Activated CD4-positive, alpha-beta T cell treated with anti-CD3 and anti-CD28 coated beads, Interleukin-2, amount 10 ng/mL, durations not matched to agents 24 days and 14 days (primary cell): ENCODE measurements around the gene ROS1. TPM values are rescaled to one million over a fixed set of nuclear protein-coding genes. Genes with fewer than 3 reads are reported as not detected.
"Not testable (repeated sequence)": the region's sequence is repeated elsewhere in the genome, so short reads cannot be mapped to it uniquely, and the experiment has no call there.

Experiments used
- DNase-seq: peaks from one replicate; pipeline ENCODE4 v3.0.0; 2022
- H3K27ac Mint-ChIP-seq: one replicate; pipeline ENCODE4 v1.8.0; 2022; ENCODE audit warnings: mild to moderate bottlenecking, mixed read lengths
- H3K27me3 Mint-ChIP-seq: one replicate; pipeline ENCODE4 v1.8.0; 2022; ENCODE audit warnings: mixed read lengths
- H3K36me3 Mint-ChIP-seq: one replicate; pipeline ENCODE4 v1.8.0; 2022; ENCODE audit warnings: low read depth, mild to moderate bottlenecking, mixed read lengths
- H3K4me1 Mint-ChIP-seq: one replicate; pipeline ENCODE4 v1.8.0; 2021; ENCODE audit warnings: mixed read lengths
- H3K4me3 Mint-ChIP-seq: one replicate; pipeline ENCODE4 v1.8.0; 2022; ENCODE audit warnings: mild to moderate bottlenecking, moderate library complexity, mixed read lengths
- H3K9me3 Mint-ChIP-seq: one replicate; pipeline ENCODE4 v1.8.0; 2021; ENCODE audit warnings: mixed read lengths
- intact Hi-C: fragments of 100-400 bp; cut with micrococcal nuclease; formaldehyde crosslinking; loops from one replicate; pipeline ENCODE4 v1.15.1; 2023
- total RNA-seq: library from RNA; stranded (reverse); gene quantifications from 2 replicates; pipeline ENCODE4 v1.2.3, GENCODE V29; 2022

Gene ROS1
- total RNA-seq, 1 donor from 2014 or later = not detected

DNA sequence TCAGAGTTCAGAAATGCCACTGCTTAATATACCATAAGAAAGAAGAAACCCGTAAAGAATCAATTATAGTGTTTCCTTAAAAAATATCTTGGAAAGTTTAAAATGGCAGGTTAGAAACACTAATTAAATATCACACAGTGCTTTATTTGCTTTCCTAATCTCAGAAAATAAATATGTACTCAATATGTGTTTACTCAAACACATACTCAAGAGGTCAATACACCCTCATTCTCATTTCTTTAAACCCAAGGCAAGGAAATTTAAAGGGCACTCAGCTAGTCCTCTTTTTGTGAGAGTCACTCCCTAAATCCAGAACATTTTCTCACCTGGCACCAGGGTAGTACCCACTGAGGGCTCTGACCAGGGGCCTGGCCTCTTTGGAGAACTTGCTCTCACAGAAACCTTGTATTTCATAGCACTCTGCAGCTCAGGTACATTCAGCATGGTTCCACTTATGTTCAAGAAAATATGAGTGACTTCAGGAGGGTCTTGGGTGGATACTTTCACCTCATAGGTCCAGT is 38.2 kb downstream of the ROS1 start:
- Mint-ChIP-seq H3K9me3 (no peaks in the 10 kb centered on the region), H3K4me1 (no peaks in the 10 kb centered on the region), H3K27me3 (peaks cover 7% of the 10 kb centered on the region), H3K4me3 (no peak overlapping the region), H3K36me3 (no peaks in the 10 kb centered on the region), H3K27ac (no peak overlapping the region)
- intact Hi-C loops = no loop called here
- no peak for DNase-seq

DNA sequence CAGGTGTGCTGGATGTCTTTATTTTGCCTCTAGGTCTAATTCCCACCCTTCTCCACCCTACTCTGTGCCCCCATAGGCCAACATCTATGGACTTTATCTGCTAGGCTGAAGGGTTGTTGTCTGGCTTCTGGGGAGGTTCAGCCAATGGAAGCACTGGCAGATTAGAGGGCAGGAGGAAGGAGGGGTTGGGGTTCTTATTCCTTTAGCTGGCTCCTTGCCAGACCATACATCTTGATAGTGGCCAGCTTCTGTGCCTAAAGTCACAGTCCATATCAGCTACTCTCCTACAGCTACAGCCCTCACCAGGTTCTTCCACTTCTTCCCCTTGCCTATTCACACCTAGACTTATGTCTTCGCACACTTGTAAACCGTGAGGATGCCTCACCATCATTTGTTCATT is 41.1 kb downstream of the ROS1 start:
- peaks cover 5% of the 10 kb centered on the region for H3K27me3 Mint-ChIP-seq
- no peak overlapping the region for H3K4me3 Mint-ChIP-seq
- intact Hi-C loops = no loop called here
- no peaks in the 10 kb centered on the region for H3K36me3 Mint-ChIP-seq
- H3K4me1 Mint-ChIP-seq = no peaks in the 10 kb centered on the region
- no peak for DNase-seq
- H3K27ac Mint-ChIP-seq = no peak overlapping the region
- no peaks in the 10 kb centered on the region for H3K9me3 Mint-ChIP-seq

DNA sequence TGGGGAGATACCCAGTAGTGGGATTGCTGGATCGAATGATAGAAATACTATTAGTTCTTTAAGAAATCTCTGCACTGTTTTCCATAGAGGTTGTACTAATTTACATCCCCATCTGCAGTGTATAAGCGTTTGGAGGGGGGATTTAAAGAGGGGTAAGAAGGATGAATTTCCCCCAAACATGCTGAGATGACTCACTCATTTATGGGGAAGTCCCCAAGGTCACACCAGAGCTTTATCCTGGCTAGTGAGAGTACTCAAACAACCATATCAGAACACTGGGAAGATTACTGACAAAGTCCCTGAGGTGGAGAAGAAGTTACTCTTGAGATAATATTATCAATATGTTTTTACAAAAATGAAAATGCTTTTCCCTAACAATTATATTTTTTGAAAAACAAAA is 44.0 kb downstream of the ROS1 start:
- Mint-ChIP-seq H3K36me3 (no peaks in the 10 kb centered on the region), H3K4me1 (no peaks in the 10 kb centered on the region), H3K9me3 (no peaks in the 10 kb centered on the region), H3K4me3 (no peak overlapping the region), H3K27ac (no peak overlapping the region), H3K27me3 (peaks cover 5% of the 10 kb centered on the region)
- no peak for DNase-seq
- intact Hi-C loops = no loop called here

DNA sequence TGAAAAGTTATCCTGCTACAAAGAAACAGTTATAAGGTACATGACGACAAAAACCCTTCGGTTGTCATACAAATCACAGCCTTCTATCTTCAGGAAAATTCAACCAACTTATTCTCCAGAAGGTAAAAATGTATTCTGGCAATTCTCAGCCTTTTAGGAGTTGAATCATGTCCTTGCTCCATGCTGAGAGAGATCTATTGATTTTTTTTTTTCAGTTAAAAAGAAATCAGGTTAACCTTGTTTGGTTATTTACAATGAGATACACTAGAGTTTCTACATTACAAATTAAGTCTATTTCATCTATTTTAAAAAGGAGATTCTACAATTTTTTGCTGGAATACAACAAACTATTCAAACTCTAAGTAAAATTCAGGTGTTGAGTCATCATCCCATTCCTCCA is 45.4 kb downstream of the ROS1 start:
- no peaks in the 10 kb centered on the region for H3K4me1 Mint-ChIP-seq
- intact Hi-C loops = no loop called here
- H3K27me3 Mint-ChIP-seq = peaks cover 7% of the 10 kb centered on the region
- DNase-seq = no peak
- H3K9me3 Mint-ChIP-seq = no peaks in the 10 kb centered on the region
- no peak overlapping the region for H3K27ac Mint-ChIP-seq
- no peak overlapping the region for H3K4me3 Mint-ChIP-seq
- no peaks in the 10 kb centered on the region for H3K36me3 Mint-ChIP-seq

DNA sequence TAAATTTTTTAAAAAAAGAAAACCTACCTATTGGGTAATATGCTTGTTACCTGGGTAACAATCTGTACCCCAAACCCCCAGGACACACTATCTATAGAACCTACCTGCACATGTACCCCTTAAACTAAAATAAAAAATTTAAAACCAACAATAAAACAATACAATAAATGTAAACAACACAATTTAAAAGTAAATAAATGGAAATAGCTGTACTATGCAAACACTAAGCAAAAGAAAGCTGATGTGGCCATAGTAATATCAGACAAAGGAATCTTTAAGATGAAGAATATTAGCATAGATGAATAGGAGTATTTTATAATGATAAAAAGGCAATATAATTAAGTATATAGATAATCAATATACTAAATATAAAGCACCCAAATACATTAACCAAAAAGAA is 50.3 kb downstream of the ROS1 start:
- intact Hi-C loops = no loop called here
- Mint-ChIP-seq H3K27me3 (peaks cover 3% of the 10 kb centered on the region), H3K4me3 (no peak overlapping the region)

DNA sequence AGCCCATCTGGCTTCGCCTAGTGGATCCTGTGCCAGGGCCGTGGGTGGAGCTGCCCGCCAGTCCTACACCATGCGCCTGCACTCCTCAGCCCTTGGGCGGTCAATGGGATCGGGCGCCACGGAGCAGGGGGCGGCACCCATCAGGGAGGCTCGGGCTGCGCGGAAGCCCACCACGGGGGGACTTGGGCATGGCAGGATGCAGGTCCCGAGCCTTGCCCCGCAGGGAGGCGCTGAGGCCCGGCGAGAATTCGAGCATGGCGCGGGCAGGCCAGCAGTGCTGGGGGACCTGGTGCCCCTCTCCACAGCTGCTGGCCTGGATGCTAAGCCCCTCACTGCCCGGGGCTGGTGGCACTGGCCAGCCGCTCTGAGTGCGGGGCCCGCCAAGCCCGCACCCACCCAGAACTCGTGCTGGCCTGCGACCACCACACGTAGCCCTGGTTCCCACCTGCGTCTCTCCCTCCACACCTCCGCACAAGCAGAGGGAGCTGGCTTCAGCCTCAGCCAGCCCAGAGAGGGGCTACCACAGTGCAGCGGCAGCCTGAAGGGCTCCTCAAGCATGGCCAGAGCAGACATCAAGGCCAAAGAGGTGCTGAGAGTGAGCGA is 52.4 kb downstream of the ROS1 start:
- H3K27ac Mint-ChIP-seq = no peak overlapping the region
- no peak for DNase-seq
- peaks cover 8% of the 10 kb centered on the region for H3K9me3 Mint-ChIP-seq
- no peaks in the 10 kb centered on the region for H3K4me1 Mint-ChIP-seq
- peaks cover 3% of the 10 kb centered on the region for H3K27me3 Mint-ChIP-seq
- H3K4me3 Mint-ChIP-seq = no peak overlapping the region
- no peaks in the 10 kb centered on the region for H3K36me3 Mint-ChIP-seq
- intact Hi-C loops = no loop called here

More for the DNA sequence above, 50.3 kb downstream of the ROS1 start:
- Mint-ChIP-seq H3K4me1 (no peaks in the 10 kb centered on the region), H3K9me3 (peaks cover 8% of the 10 kb centered on the region), H3K27ac (no peak overlapping the region), H3K36me3 (no peaks in the 10 kb centered on the region)
- no peak for DNase-seq

DNA sequence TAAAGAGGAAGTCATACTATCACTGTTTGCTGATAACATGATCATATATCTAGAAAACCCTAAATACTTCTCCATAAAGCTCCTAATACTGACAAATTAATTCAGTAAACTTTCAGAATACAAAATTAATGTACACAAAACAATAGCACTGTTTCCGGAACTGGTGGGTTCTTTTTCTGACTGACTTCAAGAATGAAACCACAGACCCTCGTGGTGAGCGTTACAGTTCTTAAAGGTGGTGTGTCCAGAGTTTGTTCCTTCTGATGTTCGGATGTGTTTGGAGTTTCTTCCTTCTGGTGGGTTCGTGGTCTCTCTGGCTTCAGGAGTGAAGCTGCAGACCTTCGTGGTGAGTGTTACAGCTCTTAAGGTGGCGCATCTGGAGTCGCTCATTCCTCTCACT is 53.5 kb downstream of the ROS1 start:
- H3K27ac Mint-ChIP-seq, H3K36me3 Mint-ChIP-seq, H3K4me3 Mint-ChIP-seq, H3K4me1 Mint-ChIP-seq, H3K9me3 Mint-ChIP-seq, H3K27me3 Mint-ChIP-seq, DNase-seq, intact Hi-C loops: not testable (repeated sequence)

DNA sequence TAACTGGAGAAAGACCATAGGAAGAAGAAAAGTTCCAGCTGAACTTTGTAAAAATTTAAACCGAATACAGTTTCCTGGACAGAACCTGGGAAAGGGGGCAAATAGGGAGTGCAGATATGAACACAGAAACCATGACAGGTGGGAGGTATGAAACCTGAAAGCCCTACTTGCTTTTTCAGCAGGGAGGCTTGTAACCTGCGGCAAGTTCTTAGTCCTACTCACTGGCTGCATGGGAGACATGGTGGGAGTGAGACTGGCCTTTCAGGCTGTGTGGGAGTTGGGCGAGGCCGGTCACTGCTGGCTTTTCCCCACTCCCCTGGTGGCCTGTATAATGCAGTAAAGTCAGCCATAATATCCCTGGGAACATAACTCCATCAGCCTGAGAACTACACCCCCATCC is 54.2 kb downstream of the ROS1 start:
- Mint-ChIP-seq H3K27ac (no peak overlapping the region), H3K4me1 (no peaks in the 10 kb centered on the region), H3K27me3 (peaks cover 3% of the 10 kb centered on the region), H3K4me3 (no peak overlapping the region), H3K9me3 (peaks cover 8% of the 10 kb centered on the region), H3K36me3 (no peaks in the 10 kb centered on the region)
- intact Hi-C loops = no loop called here
- no peak for DNase-seq

DNA sequence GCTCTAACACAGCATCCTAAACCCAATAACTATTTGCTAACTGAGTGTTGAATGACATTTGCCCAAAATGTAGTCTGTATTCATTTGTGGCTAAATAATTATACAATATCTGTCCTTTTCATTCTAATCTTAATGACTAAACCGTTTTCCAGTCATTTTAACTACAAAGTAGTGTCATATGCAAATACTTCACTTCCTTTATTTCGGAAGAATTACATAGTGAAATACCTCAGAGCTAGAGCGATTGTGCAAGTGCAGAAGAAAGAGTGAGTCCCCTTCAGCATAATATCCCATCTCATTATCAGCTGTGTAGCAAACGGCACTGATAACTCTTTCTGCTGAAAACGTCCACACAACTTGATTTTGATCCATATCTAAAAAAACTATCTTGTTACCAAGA is 66.2 kb downstream of the ROS1 start:
- no peak overlapping the region for H3K4me3 Mint-ChIP-seq
- no peak overlapping the region for H3K27ac Mint-ChIP-seq
- H3K4me1 Mint-ChIP-seq = no peaks in the 10 kb centered on the region
- H3K9me3 Mint-ChIP-seq = no peaks in the 10 kb centered on the region
- no peaks in the 10 kb centered on the region for H3K36me3 Mint-ChIP-seq
- DNase-seq = no peak
- H3K27me3 Mint-ChIP-seq = peaks cover 1% of the 10 kb centered on the region
- intact Hi-C loops = no loop called here

DNA sequence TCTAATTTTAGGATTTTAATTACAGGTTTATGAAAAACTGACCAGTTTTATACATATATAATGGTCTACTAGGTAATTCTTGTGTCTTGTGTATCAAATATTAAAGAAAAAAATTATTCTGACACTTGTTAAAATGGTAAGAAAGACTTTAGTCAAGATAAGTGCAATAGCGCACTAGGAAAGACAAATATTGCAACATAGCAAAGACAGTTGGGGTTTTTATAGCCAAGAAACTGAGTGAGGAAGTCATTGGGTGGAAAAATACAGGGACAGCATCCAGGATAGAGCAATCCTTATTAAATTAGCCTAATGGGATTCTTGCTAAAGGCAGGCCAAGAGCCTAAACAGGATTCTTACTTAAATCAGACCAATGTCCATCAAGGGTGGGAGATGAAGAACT is 71.1 kb downstream of the ROS1 start:
- no peak overlapping the region for H3K27ac Mint-ChIP-seq
- H3K9me3 Mint-ChIP-seq = no peaks in the 10 kb centered on the region
- H3K4me1 Mint-ChIP-seq = no peaks in the 10 kb centered on the region
- peaks cover 6% of the 10 kb centered on the region for H3K27me3 Mint-ChIP-seq
- H3K36me3 Mint-ChIP-seq = no peaks in the 10 kb centered on the region
- no peak overlapping the region for H3K4me3 Mint-ChIP-seq
- DNase-seq = no peak
- intact Hi-C loops = no loop called here

DNA sequence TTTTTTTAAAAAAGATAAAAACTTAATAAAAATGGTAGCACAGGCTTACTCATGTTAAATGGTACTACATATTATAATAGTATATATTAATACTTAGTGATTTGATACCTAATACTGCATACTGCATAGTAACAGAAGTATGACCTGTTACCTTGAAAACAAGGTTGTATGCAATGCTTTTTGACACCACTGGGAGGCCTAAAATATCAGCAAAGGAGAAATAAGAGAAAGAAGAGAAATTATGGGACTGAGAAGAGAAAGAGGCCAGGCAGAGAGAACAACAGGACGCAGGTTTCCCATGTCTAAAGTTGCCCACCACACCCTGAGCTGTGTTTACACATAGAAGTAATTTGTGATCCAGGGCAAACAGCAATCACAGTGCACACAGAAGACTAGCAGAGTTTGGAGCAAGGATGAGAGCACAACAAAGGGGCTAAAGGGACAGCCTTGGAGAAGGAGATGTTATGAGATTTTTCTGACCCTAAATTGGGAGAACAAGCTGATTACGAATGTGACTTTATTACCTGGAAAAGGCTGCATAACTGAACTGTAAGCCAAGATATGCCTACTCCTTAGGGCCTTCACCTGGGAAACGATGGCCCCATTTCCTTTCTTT is 73.2 kb downstream of the ROS1 start:
- intact Hi-C loops = no loop called here
- DNase-seq = no peak
- Mint-ChIP-seq H3K9me3 (no peaks in the 10 kb centered on the region), H3K4me1 (no peaks in the 10 kb centered on the region), H3K4me3 (no peak overlapping the region), H3K36me3 (no peaks in the 10 kb centered on the region), H3K27me3 (peaks cover 5% of the 10 kb centered on the region), H3K27ac (no peak overlapping the region)

DNA sequence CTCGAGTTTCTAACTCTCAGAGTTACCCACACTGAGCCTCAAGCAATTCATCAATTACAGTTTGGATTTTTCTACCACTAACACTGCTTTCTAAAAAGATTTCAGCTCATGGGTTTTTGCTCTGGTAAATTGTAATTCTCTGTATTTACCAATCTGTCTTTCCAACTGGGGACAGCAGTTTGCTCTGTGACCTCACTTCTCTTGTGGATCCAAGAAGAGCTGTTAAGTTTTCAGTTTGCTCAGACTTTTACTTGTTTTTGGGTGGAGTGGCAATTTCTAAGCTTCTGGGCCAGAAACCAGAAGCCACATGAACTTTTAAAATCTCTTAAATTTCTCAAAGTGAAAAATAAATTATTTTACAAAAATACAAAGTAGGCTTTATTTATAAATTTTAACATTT is 74.2 kb downstream of the ROS1 start:
- H3K36me3 Mint-ChIP-seq = no peaks in the 10 kb centered on the region
- no peak for DNase-seq
- no peaks in the 10 kb centered on the region for H3K9me3 Mint-ChIP-seq
- peaks cover 7% of the 10 kb centered on the region for H3K27me3 Mint-ChIP-seq
- intact Hi-C loops = no loop called here
- H3K4me1 Mint-ChIP-seq = no peaks in the 10 kb centered on the region
- H3K27ac Mint-ChIP-seq = no peak overlapping the region
- H3K4me3 Mint-ChIP-seq = no peak overlapping the region

DNA sequence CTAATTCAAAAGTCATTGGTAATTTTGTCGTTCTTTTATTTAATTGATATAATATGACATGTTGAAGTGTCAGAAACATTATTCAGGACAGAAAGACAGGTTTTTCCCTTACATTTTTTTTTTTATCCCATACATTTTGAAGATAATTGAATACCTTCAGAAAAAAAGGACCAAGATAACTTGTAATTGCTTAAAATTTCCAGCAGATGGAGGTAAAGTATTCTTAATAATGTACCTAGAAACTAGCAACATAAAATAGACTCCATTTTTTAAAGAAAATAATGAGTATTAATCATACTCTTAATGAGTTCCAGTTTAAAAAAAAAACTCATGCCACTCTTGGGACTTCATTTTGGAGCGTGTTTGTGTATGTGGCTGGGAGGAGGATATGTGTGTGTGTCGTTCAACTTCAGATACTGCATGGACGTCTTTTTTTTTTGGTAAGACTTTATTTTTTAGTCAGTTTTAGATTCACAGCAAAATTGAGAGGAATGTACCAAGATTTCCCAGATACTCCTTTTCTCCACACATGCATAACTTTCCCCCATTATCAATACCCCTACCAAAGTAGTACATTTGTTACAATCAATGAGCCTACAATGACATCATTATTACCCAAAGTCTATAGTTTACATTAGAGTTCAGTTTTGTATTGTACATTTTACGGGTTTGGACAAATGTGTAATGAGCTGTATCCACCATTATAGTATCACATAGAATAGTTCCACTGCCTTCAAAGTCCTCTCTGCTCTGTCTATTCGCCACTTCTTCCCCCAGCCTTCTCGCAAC is 79.4 kb downstream of the ROS1 start:
- intact Hi-C loops = loop anchor here (1.0 to 10.0 kb wide), 3 partner anchors 108 to 259 kb away; no protein-coding TSS in a partner anchor
- Mint-ChIP-seq H3K36me3 (no peaks in the 10 kb centered on the region), H3K27ac (no peak overlapping the region), H3K27me3 (peaks cover 7% of the 10 kb centered on the region), H3K9me3 (no peaks in the 10 kb centered on the region), H3K4me1 (no peaks in the 10 kb centered on the region), H3K4me3 (no peak overlapping the region)
- no peak for DNase-seq

DNA sequence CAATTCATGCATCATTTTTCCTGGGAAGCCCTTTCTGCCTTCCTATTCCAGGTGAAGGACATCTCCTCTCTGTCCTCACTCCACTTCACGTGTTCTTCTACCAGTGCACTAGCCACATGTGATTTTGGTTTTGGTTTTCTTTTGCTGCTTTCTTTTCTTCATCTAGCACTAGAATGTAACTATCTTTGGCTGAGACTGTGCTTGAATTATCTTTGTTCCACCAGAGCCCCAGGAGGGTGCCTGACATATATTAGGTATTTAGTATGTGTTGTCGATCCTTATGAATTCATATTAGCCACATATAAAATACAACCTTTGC is 80.5 kb downstream of the ROS1 start:
- H3K27ac Mint-ChIP-seq = no peak overlapping the region
- peaks cover 2% of the 10 kb centered on the region for H3K27me3 Mint-ChIP-seq
- H3K36me3 Mint-ChIP-seq = no peaks in the 10 kb centered on the region
- H3K4me1 Mint-ChIP-seq = no peaks in the 10 kb centered on the region
- intact Hi-C loops = loop anchor here (5.0 to 10.0 kb wide), 2 partner anchors 110 to 212 kb away; no protein-coding TSS in a partner anchor
- no peak overlapping the region for H3K4me3 Mint-ChIP-seq
- no peak for DNase-seq
- H3K9me3 Mint-ChIP-seq = no peaks in the 10 kb centered on the region
